ENCODE measurements around the gene BICRA.
"Not testable (repeated sequence)": the region's sequence is repeated elsewhere in the genome, so short reads cannot be mapped to it uniquely, and the experiment has no call there.

BICRA gene

GRCh38 chr19:47745010-47745901, 136.3 kb downstream of the BICRA start, which contains the start of gene NOP53:
Gene NOP53 (plus strand): TSS chr19:47745546. CDS start chr19:47745560, 14 bp downstream.
- H3K27ac ChIP-seq (ENCODE audit: insufficient read depth, low read depth, low read length, poor library complexity, severe bottlenecking): peak within 1 kb of the TSS; percentile 79
- no peaks in the 10 kb centered on the region for H3K9me3 ChIP-seq (ENCODE audit: control insufficient read depth, low read length)
- WGBS, 2 experiments: 4 to 6% methylated on average over 53 of the region's 53 CpGs
- peak within 1 kb of the TSS; percentile 95 for H3K4me3 ChIP-seq (ENCODE audit: insufficient read depth, low read depth, low read length)
- H3K36me3 ChIP-seq (ENCODE audit: control insufficient read depth, insufficient read depth, low read length): peaks cover 14% of the 10 kb centered on the region
- no peaks in the 10 kb centered on the region for H3K27me3 ChIP-seq (ENCODE audit: control insufficient read depth, insufficient read depth, low read length, poor library complexity, severe bottlenecking)
- peaks cover 5% of the 10 kb centered on the region for H3K4me1 ChIP-seq (ENCODE audit: control insufficient read depth, insufficient read depth, low read length)

- not testable (repeated sequence) for H3K27me3 ChIP-seq (ENCODE audit: control insufficient read depth, insufficient read depth, low read length, poor library complexity, severe bottlenecking); H3K9me3 ChIP-seq (ENCODE audit: control insufficient read depth, low read length); H3K4me1 ChIP-seq (ENCODE audit: control insufficient read depth, insufficient read depth, low read length); H3K27ac ChIP-seq (ENCODE audit: insufficient read depth, low read depth, low read length, poor library complexity, severe bottlenecking)
- peak overlapping the region; percentile 95 for H3K4me3 ChIP-seq (ENCODE audit: insufficient read depth, low read depth, low read length)
- WGBS, 2 experiments: 72 to 75% methylated on average over 17 of the region's 17 CpGs
- H3K36me3 ChIP-seq (ENCODE audit: control insufficient read depth, insufficient read depth, low read length): peaks cover 23% of the 10 kb centered on the region
Measured at GRCh38 chr19:47746129-47746528, 137.2 kb downstream of the BICRA start.

- no peaks in the 10 kb centered on the region for H3K27me3 ChIP-seq (ENCODE audit: control insufficient read depth, insufficient read depth, low read length, poor library complexity, severe bottlenecking)
- H3K27ac ChIP-seq (ENCODE audit: insufficient read depth, low read depth, low read length, poor library complexity, severe bottlenecking): no peak overlapping the region
- H3K4me3 ChIP-seq (ENCODE audit: insufficient read depth, low read depth, low read length): no peak overlapping the region
- peaks cover 47% of the 10 kb centered on the region for H3K36me3 ChIP-seq (ENCODE audit: control insufficient read depth, insufficient read depth, low read length)
- WGBS, 2 experiments: 95% methylated on average over 3 of the region's 3 CpGs
- H3K4me1 ChIP-seq (ENCODE audit: control insufficient read depth, insufficient read depth, low read length): no peaks in the 10 kb centered on the region
- H3K9me3 ChIP-seq (ENCODE audit: control insufficient read depth, low read length): no peaks in the 10 kb centered on the region
Measured at GRCh38 chr19:47749326-47749725, 140.4 kb downstream of the BICRA start.

GRCh38 chr19:47750752-47751151, 141.8 kb downstream of the BICRA start:
- 96 to 97% methylated on average over 18 of the region's 18 CpGs for WGBS, 2 experiments
- H3K36me3 ChIP-seq (ENCODE audit: control insufficient read depth, insufficient read depth, low read length): peaks cover 58% of the 10 kb centered on the region
- no peak overlapping the region for H3K27ac ChIP-seq (ENCODE audit: insufficient read depth, low read depth, low read length, poor library complexity, severe bottlenecking)
- H3K4me1 ChIP-seq (ENCODE audit: control insufficient read depth, insufficient read depth, low read length): no peaks in the 10 kb centered on the region
- H3K27me3 ChIP-seq (ENCODE audit: control insufficient read depth, insufficient read depth, low read length, poor library complexity, severe bottlenecking): no peaks in the 10 kb centered on the region
- H3K9me3 ChIP-seq (ENCODE audit: control insufficient read depth, low read length): no peaks in the 10 kb centered on the region
- no peak overlapping the region for H3K4me3 ChIP-seq (ENCODE audit: insufficient read depth, low read depth, low read length)

GRCh38 chr19:47752440-47753211, 143.7 kb downstream of the BICRA start:
- Histone ChIP-seq H3K27me3 (ENCODE audit: control insufficient read depth, insufficient read depth, low read length, poor library complexity, severe bottlenecking) (no peaks in the 10 kb centered on the region), H3K4me1 (ENCODE audit: control insufficient read depth, insufficient read depth, low read length) (no peaks in the 10 kb centered on the region), H3K9me3 (ENCODE audit: control insufficient read depth, low read length) (no peaks in the 10 kb centered on the region), H3K27ac (ENCODE audit: insufficient read depth, low read depth, low read length, poor library complexity, severe bottlenecking) (no peak overlapping the region), H3K36me3 (ENCODE audit: control insufficient read depth, insufficient read depth, low read length) (peaks cover 76% of the 10 kb centered on the region), H3K4me3 (ENCODE audit: insufficient read depth, low read depth, low read length) (no peak overlapping the region)
- 93% methylated on average over 27 of the region's 27 CpGs for WGBS, 2 experiments
